ENCODE measurements around the gene DIRAS3.
"Not testable (repeated sequence)": the region's sequence is repeated elsewhere in the genome, so short reads cannot be mapped to it uniquely, and the experiment has no call there.

DIRAS3 gene

DNA sequence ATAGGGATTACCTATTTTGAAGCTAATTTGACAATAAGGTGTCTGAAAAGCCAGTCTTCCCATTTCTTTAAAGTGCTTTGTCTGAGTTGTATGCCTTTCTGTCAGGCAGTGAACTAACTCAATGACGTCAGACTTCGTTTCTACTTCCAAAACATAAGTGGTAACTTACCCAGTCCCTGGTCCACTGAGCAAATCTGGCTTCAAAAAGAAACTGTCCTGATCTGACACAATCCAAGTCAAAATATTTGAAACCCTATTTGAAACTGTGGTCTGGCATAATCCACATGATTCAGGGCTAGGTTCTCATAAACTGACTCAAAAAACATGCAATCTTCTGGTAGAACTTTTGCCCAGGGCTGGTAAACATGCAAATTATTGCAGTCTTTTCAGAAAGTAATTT, 34.0 kb downstream of the DIRAS3 start:
- DNase-seq = no peak

DNA sequence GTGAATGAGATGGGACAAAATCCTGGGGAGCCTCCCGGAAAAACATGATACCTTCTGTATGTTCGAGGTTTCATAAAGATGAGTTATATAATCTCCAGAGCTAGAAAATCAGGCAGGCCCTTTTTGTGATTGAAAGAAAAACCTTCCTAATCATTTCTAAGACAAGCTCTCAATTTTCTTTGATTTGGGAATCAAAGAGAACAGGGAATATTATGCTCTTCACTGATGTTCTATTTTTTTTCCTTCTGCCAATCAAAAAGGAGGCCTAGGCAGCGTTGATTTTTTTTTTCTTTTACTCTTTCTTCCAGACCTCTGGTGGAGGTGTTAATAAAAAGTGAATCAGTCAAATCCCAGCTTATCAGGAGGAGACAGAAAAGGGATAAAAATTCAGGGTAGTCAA, 34.5 kb downstream of the DIRAS3 start:
- DNase-seq = no peak

DNA sequence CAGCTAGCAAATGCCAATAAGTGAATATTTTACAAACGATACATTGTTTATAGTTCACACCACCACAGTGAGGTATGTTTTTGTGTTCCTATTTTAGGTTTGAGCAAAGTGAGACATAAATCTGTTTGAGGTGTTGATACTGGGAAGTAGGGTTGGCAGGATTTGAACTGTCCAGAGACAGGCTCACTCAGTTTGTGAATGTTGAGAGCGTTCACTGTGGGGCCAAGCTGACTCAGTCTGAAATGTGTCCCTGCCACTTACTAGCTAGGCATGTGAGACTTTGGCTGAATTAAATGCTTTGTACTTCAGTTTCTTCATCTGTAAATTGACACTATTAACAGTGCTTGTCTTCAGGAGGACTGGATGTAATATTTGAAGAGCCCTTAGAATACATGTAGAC, 35.1 kb downstream of the DIRAS3 start:
- DNase-seq = no peak

DNA sequence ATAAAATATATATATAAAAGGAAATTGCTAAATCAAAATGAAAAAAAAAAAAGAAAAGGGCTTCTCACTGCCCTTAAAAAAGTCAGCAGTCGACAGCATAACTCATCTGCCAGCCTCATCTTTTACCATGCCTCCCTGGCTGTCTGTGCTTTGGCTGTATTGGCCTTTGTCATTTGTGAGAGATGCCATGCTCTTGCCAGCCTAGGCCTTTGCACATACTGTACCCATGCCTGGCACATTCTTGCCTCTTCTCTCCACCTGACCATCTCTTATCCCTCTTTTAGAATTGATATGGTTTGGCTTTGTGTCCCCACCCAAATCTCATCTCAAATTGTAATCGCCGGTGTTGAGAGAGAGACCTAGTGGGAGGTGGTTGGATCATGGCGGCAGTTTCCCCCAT, 37.1 kb downstream of the DIRAS3 start:
- DNase-seq = no peak

DNA sequence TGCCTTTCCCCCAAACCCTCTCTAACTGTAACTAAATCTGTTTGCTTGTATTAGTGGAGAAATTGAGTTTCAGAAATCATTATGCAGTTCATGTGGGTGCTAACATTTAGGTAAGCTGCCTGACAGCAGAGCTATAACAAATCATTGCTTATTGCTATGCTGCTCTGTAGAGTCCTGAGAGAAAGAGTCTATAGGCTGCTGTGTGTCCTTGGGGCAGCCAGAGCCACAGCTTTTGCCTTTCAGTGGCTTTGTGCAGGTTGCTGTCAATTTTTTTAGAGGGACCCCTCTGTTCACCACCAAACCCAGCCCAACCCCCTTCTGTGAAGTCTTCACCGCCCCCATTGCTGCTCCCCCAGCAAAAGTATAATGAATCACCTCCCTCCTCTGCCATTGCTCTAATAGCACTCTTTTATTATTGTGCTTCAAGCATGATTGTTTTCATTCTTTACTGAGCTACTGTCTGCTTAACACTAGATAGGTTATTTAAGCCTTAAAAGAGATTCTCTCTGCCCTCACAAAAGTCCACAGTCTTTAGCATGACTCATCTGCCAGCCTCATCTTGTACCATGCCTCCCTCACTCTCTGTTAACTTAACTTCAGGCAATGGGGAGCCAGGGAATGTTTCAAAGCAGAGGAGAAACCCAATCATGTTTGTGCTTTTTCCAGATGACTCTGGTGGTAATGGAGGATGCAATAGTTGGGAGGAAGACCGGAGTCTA, 38.6 kb downstream of the DIRAS3 start:
- no peak for DNase-seq

DNA sequence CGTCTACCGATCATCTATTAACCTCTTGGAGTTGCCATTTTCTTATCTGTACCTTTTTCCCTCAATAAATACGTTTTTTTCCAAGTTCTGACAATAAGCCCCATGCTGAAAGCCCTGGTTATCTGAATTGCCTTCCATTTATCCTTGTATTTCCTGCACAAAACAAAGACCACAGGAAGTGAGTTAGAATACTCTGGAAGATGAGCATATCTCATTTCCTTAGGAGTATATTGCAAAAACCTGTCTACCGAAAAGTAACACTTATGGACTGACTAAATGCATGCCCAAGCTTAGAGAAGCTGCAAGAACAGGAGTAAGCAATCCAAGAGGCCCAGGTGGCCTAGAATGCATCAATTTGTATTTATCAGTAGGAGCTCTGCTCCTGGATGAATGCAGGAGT, 39.9 kb downstream of the DIRAS3 start:
- no peak for DNase-seq

DNA sequence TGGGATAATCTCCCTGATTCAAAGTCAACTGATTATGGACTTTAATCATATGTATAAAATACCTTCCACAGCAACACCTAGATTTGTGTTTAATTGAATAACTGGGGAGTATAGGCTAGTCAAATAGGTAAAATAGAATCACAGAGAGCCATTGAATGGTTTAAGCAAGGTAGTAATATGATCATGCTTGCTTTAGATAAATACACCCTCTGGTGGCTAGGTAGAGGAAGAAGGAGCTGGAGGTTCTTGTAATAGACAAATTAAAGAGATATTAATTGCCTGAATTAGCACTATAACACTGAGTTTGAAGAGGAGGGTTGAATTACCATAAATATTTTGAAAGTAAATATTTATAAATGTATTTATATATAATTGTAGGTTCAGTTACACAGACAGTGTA, 40.3 kb downstream of the DIRAS3 start:
- no peak for DNase-seq

DNA sequence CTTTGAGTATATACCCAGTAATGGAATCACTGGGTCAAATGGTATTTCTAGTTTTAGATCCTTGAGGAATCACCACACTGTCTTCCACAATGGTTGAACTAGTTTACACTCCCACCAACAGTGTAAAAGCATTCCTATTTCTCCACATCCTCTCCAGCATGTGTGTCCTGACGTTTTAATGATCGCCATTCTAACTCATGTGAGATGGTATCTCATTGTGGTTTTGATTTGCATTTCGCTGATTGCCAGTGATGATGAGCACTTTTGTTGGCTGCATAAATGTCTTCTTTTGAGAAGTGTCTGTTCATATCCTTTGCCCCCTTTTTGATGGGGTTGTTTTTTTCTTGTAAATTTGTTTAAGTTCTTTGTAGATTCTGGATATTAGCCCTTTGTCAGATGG, 46.8 kb downstream of the DIRAS3 start:
- not testable (repeated sequence) for DNase-seq

DNA sequence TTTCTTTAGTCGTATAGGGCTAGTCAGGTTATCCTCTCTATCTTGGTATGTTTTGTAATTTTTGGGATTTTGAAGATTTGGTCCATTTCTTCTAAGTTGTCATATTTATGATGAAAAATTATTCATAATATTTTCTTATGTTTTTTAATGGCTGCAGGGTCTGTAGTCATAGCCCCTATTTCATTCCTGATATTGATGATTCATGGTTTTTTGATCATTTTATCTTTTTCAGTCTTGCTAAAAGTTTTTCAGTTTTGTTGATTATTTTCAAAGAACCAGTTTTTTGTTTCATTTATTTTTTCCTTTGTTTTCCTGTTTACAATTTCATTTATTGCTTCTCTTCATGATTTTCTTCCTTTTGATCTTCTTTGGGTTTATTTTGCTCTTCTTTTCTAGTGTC, 50.2 kb downstream of the DIRAS3 start:
- DNase-seq = no peak

DNA sequence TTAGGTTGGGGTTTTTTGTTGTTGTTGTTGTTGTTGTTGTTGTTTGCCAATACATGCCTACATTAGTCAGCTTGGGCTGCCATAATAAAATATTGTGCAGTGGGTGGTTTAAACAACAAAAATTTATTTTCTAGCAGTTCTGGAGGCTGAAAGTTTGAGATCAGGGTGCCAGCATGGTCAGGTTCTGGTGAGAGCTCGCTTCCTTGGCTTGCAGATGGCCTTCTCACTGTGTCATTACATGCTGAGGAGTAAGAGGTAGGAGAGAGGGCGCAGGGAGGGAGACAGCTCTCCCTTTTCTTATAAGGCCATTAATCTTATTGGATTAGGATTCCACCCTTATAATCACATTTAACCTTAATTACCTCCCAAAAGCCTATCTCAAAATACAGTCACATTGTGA, 52.7 kb downstream of the DIRAS3 start:
- no peak for DNase-seq
